RWPE2 (cell line): Measurements from ENCODE around the gene WNT3A.

ENCODE experiments used
- ATAC-seq: fragments of 200-7000 bp; cut with Tn5 transposase; 3 replicates; pipeline ENCODE4 v1.9.1; 2021; ENCODE audit warnings: low read depth
- DNase-seq: peaks from one replicate; pipeline ENCODE4 v3.0.0-alpha.2; 2020; ENCODE audit warnings: low spot score
- H3K27ac ChIP-seq: fragments of 450-650 bp; 2 replicates; pipeline ENCODE4 v1.5.1; 2017; ENCODE audit warnings: mild to moderate bottlenecking; ENCODE audit not compliant: poor library complexity, severe bottlenecking
- H3K27me3 ChIP-seq: fragments of 250-450 bp; sonication (Bioruptor Pico); 2 replicates; pipeline ENCODE4 v1.5.1; 2021; ENCODE audit warnings: mild to moderate bottlenecking, moderate library complexity; ENCODE audit not compliant: insufficient read depth, poor library complexity, severe bottlenecking
- H3K36me3 ChIP-seq: fragments of 250-450 bp; sonication (Bioruptor Pico); 2 replicates; pipeline ENCODE4 v1.5.1; 2020; ENCODE audit warnings: low read depth, mild to moderate bottlenecking, moderate library complexity
- H3K4me1 ChIP-seq: fragments of 250-450 bp; sonication (Bioruptor Pico); 2 replicates; pipeline ENCODE4 v1.5.1; 2021; ENCODE audit warnings: mild to moderate bottlenecking, moderate library complexity; ENCODE audit not compliant: insufficient read depth, poor library complexity, severe bottlenecking
- H3K4me3 ChIP-seq: fragments of 250-450 bp; sonication (Bioruptor Pico); 2 replicates; pipeline ENCODE4 v1.5.1; 2021; ENCODE audit warnings: mild to moderate bottlenecking, moderate library complexity; ENCODE audit not compliant: severe bottlenecking
- H3K9me3 ChIP-seq: fragments of 250-450 bp; sonication (Bioruptor Pico); 2 replicates; pipeline ENCODE4 v1.5.1; 2021; ENCODE audit warnings: mild to moderate bottlenecking, moderate library complexity; ENCODE audit not compliant: severe bottlenecking
- TF ChIP-seq, protein P1 (sequence below): fragments of 450-650 bp; IDR thresholded peaks from one replicate; pipeline ENCODE4 v1.5.1; 2017; ENCODE audit warnings: mild to moderate bottlenecking, moderate library complexity; ENCODE audit not compliant: poor library complexity, severe bottlenecking

The WNT3A gene

DNA sequence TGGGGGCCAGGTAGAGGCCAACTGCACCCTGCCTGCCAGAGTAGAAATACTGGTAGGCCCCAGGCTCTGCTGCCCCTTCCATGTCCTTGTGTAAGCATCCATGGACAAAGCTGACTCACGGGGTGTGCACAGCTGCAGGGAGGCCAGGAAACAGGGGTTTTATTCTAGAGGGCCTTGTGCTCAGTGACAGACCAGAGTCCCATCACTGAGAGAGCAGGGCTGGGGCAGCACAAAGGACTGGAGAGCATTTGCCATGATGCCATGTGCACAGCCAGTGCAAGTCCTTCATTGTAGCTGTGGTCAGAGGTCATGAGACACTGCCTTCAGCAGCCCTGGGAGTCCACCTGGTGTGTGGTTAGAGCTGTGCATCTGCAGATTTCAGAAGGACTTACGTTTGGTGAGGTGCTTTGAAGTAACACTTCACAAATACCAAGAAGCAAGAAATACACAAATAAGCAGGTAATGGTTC lies 83.8 kb downstream of the WNT3A start:
- Histone ChIP-seq H3K9me3 (no peaks in the 10 kb centered on the region), H3K4me3 (no peak overlapping the region), H3K27ac (no peak overlapping the region), H3K36me3 (peaks cover 27% of the 10 kb centered on the region), H3K4me1 (peaks cover 28% of the 10 kb centered on the region), H3K27me3 (no peaks in the 10 kb centered on the region)
- TF ChIP-seq, protein P1, sequence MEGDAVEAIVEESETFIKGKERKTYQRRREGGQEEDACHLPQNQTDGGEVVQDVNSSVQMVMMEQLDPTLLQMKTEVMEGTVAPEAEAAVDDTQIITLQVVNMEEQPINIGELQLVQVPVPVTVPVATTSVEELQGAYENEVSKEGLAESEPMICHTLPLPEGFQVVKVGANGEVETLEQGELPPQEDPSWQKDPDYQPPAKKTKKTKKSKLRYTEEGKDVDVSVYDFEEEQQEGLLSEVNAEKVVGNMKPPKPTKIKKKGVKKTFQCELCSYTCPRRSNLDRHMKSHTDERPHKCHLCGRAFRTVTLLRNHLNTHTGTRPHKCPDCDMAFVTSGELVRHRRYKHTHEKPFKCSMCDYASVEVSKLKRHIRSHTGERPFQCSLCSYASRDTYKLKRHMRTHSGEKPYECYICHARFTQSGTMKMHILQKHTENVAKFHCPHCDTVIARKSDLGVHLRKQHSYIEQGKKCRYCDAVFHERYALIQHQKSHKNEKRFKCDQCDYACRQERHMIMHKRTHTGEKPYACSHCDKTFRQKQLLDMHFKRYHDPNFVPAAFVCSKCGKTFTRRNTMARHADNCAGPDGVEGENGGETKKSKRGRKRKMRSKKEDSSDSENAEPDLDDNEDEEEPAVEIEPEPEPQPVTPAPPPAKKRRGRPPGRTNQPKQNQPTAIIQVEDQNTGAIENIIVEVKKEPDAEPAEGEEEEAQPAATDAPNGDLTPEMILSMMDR = no peak
- no peak for ATAC-seq
- no peak for DNase-seq

DNA sequence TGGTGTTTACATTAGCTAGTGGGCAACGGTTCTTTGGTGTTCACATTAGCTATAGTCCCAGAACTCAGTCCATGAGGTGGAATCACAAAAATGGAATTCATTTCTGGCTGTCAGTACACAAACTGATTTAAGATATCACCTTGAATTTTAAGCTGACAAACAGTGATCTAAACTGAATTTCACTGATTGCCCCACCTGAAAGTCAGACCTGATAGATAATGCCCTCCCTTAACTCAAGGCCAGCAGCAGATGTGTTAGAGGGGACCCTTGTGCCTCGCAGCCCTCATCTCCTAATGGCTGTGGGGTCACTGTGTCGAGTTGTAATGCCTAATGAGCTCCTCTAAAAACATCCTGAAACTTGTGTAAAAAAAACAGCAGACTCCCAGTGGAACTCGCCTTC lies 84.3 kb downstream of the WNT3A start:
- no peaks in the 10 kb centered on the region for H3K27me3 ChIP-seq
- DNase-seq = no peak
- no peak overlapping the region for H3K4me3 ChIP-seq
- ATAC-seq = no peak
- H3K9me3 ChIP-seq = no peaks in the 10 kb centered on the region
- peaks cover 24% of the 10 kb centered on the region for H3K4me1 ChIP-seq
- peaks cover 27% of the 10 kb centered on the region for H3K36me3 ChIP-seq
- TF ChIP-seq, protein P1 = no peak
- H3K27ac ChIP-seq = no peak overlapping the region

DNA sequence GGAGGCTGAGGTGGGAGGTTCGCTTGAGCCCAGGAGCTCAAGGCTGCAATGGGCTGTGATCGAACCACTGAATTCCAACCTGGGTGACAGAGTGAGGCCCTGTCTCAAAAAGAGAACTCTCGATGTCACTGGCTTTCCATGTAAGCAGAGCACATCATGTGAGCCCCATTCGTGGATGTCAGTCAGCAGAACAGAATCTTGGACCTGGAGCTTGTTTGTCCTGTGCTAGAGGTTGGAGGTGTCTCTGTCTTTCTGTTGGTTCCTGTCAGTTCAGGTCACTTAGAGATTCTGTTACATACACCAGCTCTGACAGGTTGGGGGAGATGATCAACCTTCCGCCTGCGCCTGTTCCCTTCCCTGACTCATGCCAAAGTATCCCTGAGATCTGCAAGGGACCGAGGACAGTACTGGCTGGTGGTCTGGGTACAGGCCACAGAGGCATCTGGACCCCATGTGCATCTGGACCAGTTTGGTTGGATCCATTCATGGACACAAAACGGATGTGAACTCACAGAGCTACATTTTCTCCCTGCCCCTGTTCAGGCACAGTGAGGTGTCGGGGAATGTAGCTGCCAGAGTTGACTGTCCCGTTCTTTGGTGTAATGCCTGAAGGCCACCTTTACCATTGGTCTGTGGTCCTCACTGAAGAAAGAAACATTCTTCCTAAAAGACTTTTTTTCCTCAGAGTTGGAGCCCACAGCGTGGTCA lies 85.7 kb downstream of the WNT3A start:
- no peaks in the 10 kb centered on the region for H3K9me3 ChIP-seq
- ATAC-seq (no peak), DNase-seq (no peak)
- H3K27me3 ChIP-seq = no peaks in the 10 kb centered on the region
- H3K4me1 ChIP-seq = peaks cover 13% of the 10 kb centered on the region
- no peak overlapping the region for H3K4me3 ChIP-seq
- peaks cover 27% of the 10 kb centered on the region for H3K36me3 ChIP-seq
- TF ChIP-seq, protein P1 = no peak
- no peak overlapping the region for H3K27ac ChIP-seq

DNA sequence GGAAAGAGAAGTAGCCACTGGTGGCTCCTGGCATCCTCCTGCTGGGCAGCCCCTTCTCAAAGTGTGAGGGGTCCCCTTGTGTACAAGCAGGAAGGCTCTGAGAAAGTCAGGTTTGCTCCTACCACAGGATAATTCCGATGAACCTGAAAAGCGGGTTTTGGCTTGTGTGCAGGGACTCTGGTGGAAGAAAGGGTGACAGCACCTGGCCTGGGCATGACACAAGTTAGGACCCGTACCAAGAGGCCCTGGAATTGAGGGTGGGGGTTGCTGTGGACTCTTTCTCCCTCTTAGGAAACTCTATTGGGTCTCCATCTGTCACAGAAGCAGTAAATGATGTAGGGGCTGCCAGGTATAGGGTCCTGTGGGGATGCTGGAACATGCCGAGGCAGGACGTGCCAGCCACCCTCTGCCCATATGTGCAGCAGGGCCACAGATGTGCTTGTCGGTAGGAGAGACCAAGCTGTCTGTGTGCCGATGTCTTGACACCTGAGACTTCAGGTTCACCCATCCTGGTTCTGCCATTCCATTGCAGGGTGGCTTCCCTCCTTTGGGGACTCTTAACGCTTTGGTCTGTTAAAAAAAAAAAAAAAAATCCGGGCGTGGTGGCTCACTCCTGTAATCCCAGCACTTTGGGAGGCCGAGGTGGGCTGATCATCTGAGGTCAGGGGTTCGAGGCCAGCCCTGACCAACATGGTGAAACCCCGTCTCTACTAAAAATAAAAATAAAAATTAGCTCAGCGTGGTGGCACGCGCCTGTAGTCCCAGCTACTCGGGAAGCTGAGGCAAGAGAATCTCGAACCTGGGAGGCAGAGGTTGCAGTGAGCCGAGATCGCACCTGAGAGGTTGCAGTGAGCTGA lies 86.5 kb downstream of the WNT3A start:
- ATAC-seq (no peak), DNase-seq (no peak)
- Histone ChIP-seq H3K27me3 (no peaks in the 10 kb centered on the region), H3K9me3 (no peaks in the 10 kb centered on the region), H3K4me1 (peaks cover 5% of the 10 kb centered on the region), H3K36me3 (peaks cover 28% of the 10 kb centered on the region), H3K27ac (no peak overlapping the region), H3K4me3 (no peak overlapping the region)
- TF ChIP-seq, protein P1 = no peak
